Fibroblast of lung (primary cell): Measurements from ENCODE around the gene TSR3. TPM values are rescaled to one million over a fixed set of nuclear protein-coding genes. Genes with fewer than 3 reads are reported as not detected.

ENCODE experiments used
- DNase-seq, 2 donors: peaks; one replicate each; pipeline versions ENCODE4 v3.0.0 to v3.0.0-alpha.2; 2010; ENCODE audit warnings: low read depth in 2 of 2
- H2AFZ ChIP-seq: 2 replicates; pipeline ENCODE4 v1.5.1; 2012; ENCODE audit warnings: low read length, control low read depth, inconsistent platforms
- H3K27ac ChIP-seq: 2 replicates; pipeline ENCODE4 v1.5.1; 2011; ENCODE audit warnings: low read length, control low read depth; ENCODE audit not compliant: insufficient read depth
- H3K27me3 ChIP-seq: 2 replicates; pipeline ENCODE4 v1.5.1; 2011; ENCODE audit warnings: mild to moderate bottlenecking, low read length; ENCODE audit not compliant: control insufficient read depth, insufficient read depth
- H3K36me3 ChIP-seq: 2 replicates; pipeline ENCODE4 v1.5.1; 2011; ENCODE audit warnings: low read length; ENCODE audit not compliant: control insufficient read depth, insufficient read depth
- H3K4me1 ChIP-seq: 2 replicates; pipeline ENCODE4 v1.5.1; 2011; ENCODE audit warnings: low read length; ENCODE audit not compliant: control insufficient read depth, insufficient read depth; ENCODE audit errors: extremely low read depth
- H3K4me2 ChIP-seq: 2 replicates; pipeline ENCODE4 v1.5.1; 2011; ENCODE audit warnings: low read length, control low read depth; ENCODE audit not compliant: insufficient read depth; ENCODE audit errors: extremely low read depth
- H3K4me3 ChIP-seq, 4 experiments: fragments of 200-600 bp in 1 of 4; sonication (generic) in 1 of 4; replicated peaks in 1 of 4; 2 replicates each; pipeline ENCODE4 v1.5.1; 2011 to 2016; ENCODE audit warnings: low read length in 4 of 4, low read depth in 3 of 4, mild to moderate bottlenecking in 3 of 4, control low read depth in 2 of 4, inconsistent platforms in 1 of 4, mixed read lengths in 1 of 4; ENCODE audit not compliant: insufficient read depth in 1 of 4; ENCODE audit errors: control extremely low read depth in 1 of 4
- H3K79me2 ChIP-seq: 2 replicates; pipeline ENCODE4 v1.5.1; 2012; ENCODE audit warnings: mild to moderate bottlenecking, low read length, inconsistent platforms; ENCODE audit not compliant: control insufficient read depth, insufficient read depth
- H3K9ac ChIP-seq: 2 replicates; pipeline ENCODE4 v1.5.1; 2011; ENCODE audit warnings: mild to moderate bottlenecking, low read length, control low read depth; ENCODE audit not compliant: insufficient read depth
- H3K9me3 ChIP-seq: 2 replicates; pipeline ENCODE4 v1.5.1; 2012; ENCODE audit warnings: low read depth, low read length; ENCODE audit not compliant: control insufficient read depth, insufficient read depth
- H4K20me1 ChIP-seq: 2 replicates; pipeline ENCODE4 v1.5.1; 2011; ENCODE audit warnings: low read length; ENCODE audit not compliant: control insufficient read depth, insufficient read depth; ENCODE audit errors: extremely low read depth
- EZH2 ChIP-seq: IDR thresholded peaks from 2 replicates; pipeline ENCODE4 v1.5.1; 2012; ENCODE audit warnings: low read length, control low read depth, mild to moderate bottlenecking; ENCODE audit errors: missing control alignments
- polyA plus RNA-seq, 2 donors: library from polyadenylated mRNA; depleted of rRNA in 1 of 2; stranded (reverse) in 1 of 2; unstranded in 1 of 2; fragments of >200 nt; gene quantifications; 2 replicates each; pipeline ENCODE4 v1.2.1, GENCODE V29; 2011 to 2012; ENCODE audit warnings: missing spikeins in 1 of 2
- total RNA-seq: library from RNA; depleted of rRNA; stranded (reverse); fragments of >200 nt; gene quantifications from 2 replicates; pipeline ENCODE4 v1.2.1, GENCODE V29; 2014
- TF ChIP-seq, protein P1 (sequence below), 2 donors: IDR thresholded peaks in 1 of 2; conservative IDR thresholded peaks in 1 of 2; 1 replicate in 1 of 2; 2 replicates in 1 of 2; pipeline ENCODE4 v1.5.1; 2011 to 2012; ENCODE audit warnings: low read length in 2 of 2, control low read depth in 1 of 2, inconsistent platforms in 1 of 2, low read depth in 1 of 2, mild to moderate bottlenecking in 1 of 2

Gene TSR3
- total and polyA plus RNA-seq, 2 donors (not counting 1 experiment from before 2014, with no cell fraction given): 36.2 to 77.6 TPM

DNA sequence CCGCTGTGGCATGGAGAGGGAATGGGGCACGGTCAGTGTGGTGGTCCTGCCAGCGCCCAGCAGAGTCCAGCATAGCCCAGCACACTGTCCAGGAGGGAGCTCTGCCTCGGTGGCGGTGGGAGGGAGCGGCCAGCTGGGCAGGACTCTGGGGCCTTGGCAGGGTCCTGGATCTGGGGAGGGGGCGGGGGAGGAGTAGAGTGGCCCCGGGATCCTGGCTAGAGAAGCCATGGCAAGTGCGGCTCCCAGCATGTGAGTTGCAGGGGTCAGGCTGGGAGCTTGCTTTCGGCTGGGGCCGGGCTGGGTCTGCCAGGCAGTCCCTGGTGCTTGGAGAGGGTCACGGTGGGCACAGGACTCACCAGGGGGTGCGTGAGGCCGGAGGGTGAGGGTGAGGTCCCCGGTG is 3.9 kb upstream of the TSR3 start:
- H3K4me3 ChIP-seq: no peak overlapping the region
- H3K36me3 ChIP-seq: no peaks in the 10 kb centered on the region
- no peaks in the 10 kb centered on the region for H3K9me3 ChIP-seq
- no peak overlapping the region for H3K9ac ChIP-seq
- H4K20me1 ChIP-seq: no peaks in the 10 kb centered on the region
- H3K4me1 ChIP-seq: peaks cover 2% of the 10 kb centered on the region
- H3K27me3 ChIP-seq: no peaks in the 10 kb centered on the region
- peaks cover 56% of the 10 kb centered on the region for H3K79me2 ChIP-seq
- no peak overlapping the region for H3K4me2 ChIP-seq
- DNase-seq: no peak
- H3K27ac ChIP-seq: no peak overlapping the region
- no peak for TF ChIP-seq EZH2
- TF ChIP-seq, protein P1, sequence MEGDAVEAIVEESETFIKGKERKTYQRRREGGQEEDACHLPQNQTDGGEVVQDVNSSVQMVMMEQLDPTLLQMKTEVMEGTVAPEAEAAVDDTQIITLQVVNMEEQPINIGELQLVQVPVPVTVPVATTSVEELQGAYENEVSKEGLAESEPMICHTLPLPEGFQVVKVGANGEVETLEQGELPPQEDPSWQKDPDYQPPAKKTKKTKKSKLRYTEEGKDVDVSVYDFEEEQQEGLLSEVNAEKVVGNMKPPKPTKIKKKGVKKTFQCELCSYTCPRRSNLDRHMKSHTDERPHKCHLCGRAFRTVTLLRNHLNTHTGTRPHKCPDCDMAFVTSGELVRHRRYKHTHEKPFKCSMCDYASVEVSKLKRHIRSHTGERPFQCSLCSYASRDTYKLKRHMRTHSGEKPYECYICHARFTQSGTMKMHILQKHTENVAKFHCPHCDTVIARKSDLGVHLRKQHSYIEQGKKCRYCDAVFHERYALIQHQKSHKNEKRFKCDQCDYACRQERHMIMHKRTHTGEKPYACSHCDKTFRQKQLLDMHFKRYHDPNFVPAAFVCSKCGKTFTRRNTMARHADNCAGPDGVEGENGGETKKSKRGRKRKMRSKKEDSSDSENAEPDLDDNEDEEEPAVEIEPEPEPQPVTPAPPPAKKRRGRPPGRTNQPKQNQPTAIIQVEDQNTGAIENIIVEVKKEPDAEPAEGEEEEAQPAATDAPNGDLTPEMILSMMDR (conservative IDR thresholded peaks at IDR 0.05 in 1 of 2, IDR thresholded peaks at IDR 0.05 in 1 of 2; ENCODE audit: low read depth in 1 of 2, low read length in 2 of 2): no peak
- H2AFZ ChIP-seq: no peak overlapping the region

DNA sequence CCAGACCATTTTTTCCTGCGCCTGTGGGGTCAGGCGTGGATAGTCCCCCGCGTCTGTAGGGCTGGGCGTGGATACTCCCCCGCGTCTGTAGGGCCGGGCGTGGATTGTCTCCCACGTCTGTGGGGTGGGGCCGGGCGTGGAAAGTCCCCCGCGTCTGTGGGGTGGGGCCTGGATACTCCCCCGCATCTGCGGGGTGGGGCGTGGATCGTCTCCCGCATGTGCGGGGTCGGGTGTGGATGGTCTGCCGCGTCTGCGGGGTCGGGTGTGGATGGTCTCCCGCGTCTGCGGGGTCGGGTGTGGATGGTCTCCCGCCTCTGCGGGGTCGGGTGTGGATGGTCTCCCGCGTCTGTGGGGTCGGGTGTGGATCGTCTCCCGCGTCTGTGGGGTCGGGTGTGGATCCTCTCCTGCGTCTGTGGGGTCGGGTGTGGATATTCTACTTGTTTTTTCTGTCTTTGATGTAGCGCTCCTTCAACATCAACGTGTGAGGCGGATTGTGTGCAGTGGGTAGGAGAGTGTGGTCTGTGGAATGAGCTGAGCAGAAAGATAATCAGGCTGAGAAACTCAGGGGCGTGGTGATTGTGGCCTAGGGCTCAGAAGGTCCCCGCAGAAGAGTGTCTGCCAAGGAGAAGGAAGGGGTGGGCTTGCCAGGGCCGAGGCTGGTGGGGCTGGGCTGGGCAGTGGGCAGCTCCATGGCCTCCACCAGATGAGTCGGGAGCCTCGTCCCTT is 3.3 kb upstream of the TSR3 start:
- Histone ChIP-seq H3K4me2 (no peak overlapping the region), H3K9ac (no peak overlapping the region), H3K27me3 (no peaks in the 10 kb centered on the region), H2AFZ (no peak overlapping the region), H3K79me2 (peaks cover 61% of the 10 kb centered on the region), H3K4me1 (peaks cover 5% of the 10 kb centered on the region), H3K27ac (no peak overlapping the region), H4K20me1 (no peaks in the 10 kb centered on the region), H3K36me3 (no peaks in the 10 kb centered on the region), H3K4me3 (no peak overlapping the region), H3K9me3 (no peaks in the 10 kb centered on the region)
- DNase-seq: no peak
- TF ChIP-seq EZH2: no peak
- TF ChIP-seq, protein P1 (conservative IDR thresholded peaks at IDR 0.05 in 1 of 2, IDR thresholded peaks at IDR 0.05 in 1 of 2; ENCODE audit: low read depth in 1 of 2, low read length in 2 of 2): no peak

DNA sequence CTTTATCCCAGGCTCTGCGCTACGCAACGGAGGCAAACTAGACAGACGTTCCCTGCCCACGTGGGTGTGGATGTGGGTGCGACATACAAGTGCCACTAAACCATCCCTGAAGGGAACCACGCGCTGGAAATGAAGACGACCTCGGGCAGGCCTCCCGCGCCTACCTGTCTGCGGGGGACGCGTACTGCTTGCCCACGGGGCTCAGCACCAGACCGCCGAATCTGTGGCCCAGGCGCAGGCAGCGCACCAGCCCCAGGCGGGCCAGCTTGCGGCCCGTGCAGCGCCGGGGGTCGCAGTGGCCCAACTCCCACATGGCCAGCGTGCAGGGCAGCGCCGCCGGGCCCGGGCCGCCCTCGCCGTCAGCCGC is 480 bp downstream of the TSR3 start:
- peaks cover 5% of the 10 kb centered on the region for H3K4me1 ChIP-seq
- no peaks in the 10 kb centered on the region for H3K9me3 ChIP-seq
- no peak for DNase-seq
- no peak for TF ChIP-seq EZH2
- H3K79me2 ChIP-seq: peaks cover 54% of the 10 kb centered on the region
- no peak overlapping the region for H2AFZ ChIP-seq
- peak overlapping the region; percentile 86 for H3K4me2 ChIP-seq
- peak overlapping the region; percentile 82 for H3K9ac ChIP-seq
- no peaks in the 10 kb centered on the region for H3K27me3 ChIP-seq
- H3K4me3 ChIP-seq: peak overlapping the region; percentile 59 to 96 (median 82)
- no peaks in the 10 kb centered on the region for H4K20me1 ChIP-seq
- H3K36me3 ChIP-seq: peaks cover 15% of the 10 kb centered on the region
- H3K27ac ChIP-seq: peak overlapping the region; percentile 23
